ENCODE data around the gene GMCL1.

DNA sequence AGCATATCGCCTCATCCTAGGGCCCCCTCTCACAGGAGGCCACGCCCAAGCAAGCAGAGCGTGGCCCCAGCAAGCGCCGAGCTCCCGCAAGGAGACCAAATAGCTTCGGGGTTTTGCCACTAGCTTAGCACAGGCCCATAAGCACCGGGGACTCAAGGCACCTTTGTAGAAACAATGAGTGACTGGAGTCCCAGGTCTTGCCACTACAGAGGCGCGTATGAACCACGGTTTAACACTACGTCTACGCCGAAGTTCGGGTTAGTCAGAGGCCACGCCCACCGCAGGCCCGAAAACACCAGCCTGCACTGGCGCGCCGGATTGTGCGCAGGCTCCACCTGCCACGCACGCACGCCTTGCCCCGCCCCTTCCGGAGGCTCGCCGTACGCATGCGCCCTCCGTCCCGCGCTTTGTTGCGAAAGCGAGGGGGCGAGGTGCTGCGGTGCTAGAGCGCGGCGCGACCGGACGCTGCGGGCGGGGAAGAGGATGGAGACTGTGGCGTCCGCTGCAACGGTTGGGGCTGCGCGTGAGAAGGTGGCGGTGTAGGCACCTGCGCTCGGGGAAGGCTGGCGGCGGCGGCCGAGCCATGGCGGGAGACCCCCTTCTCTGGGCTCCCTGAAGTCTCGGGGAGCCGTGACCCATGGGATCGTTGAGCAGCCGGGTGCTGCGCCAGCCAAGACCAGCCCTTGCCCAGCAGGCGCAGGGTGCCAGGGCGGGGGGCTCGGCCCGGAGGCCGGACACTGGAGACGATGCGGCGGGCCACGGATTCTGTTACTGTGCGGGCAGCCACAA is at the start of gene GMCL1:
- TF ChIP-seq ZBTB7A (IDR thresholded peaks at IDR 0.05; ENCODE audit: low read depth) (no peak), FOXM1 (IDR thresholded peaks at IDR 0.05; ENCODE audit: borderline replicate concordance, low read depth) (no peak), RAD21 (IDR thresholded peaks at IDR 0.05; ENCODE audit: low read depth) (no peak), YY1 (IDR thresholded peaks at IDR 0.05; ENCODE audit: low read depth) (peak; percentile 53), EGR1 (IDR thresholded peaks at IDR 0.05) (peak; percentile 59; the same call in 1 of the 2 replicates), EP300 (IDR thresholded peaks at IDR 0.05; ENCODE audit: borderline replicate concordance) (no peak)
- TF ChIP-seq, protein P1, sequence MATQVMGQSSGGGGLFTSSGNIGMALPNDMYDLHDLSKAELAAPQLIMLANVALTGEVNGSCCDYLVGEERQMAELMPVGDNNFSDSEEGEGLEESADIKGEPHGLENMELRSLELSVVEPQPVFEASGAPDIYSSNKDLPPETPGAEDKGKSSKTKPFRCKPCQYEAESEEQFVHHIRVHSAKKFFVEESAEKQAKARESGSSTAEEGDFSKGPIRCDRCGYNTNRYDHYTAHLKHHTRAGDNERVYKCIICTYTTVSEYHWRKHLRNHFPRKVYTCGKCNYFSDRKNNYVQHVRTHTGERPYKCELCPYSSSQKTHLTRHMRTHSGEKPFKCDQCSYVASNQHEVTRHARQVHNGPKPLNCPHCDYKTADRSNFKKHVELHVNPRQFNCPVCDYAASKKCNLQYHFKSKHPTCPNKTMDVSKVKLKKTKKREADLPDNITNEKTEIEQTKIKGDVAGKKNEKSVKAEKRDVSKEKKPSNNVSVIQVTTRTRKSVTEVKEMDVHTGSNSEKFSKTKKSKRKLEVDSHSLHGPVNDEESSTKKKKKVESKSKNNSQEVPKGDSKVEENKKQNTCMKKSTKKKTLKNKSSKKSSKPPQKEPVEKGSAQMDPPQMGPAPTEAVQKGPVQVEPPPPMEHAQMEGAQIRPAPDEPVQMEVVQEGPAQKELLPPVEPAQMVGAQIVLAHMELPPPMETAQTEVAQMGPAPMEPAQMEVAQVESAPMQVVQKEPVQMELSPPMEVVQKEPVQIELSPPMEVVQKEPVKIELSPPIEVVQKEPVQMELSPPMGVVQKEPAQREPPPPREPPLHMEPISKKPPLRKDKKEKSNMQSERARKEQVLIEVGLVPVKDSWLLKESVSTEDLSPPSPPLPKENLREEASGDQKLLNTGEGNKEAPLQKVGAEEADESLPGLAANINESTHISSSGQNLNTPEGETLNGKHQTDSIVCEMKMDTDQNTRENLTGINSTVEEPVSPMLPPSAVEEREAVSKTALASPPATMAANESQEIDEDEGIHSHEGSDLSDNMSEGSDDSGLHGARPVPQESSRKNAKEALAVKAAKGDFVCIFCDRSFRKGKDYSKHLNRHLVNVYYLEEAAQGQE (IDR thresholded peaks at IDR 0.05; ENCODE audit: low read depth): no peak
